GM21423 (cell line): Measurements from ENCODE around the gene CENPF.

ENCODE experiments used
- ATAC-seq: cut with Tn5 transposase; IDR thresholded peaks from one replicate; pipeline ENCODE4 v1.9.1; 2021; ENCODE audit warnings: mild to moderate bottlenecking, moderate library complexity; ENCODE audit not compliant: unreplicated experiment

The CENPF gene

GRCh38 chr1:214707306-214708087 is 104.5 kb downstream of the CENPF start:
- ATAC-seq = no peak

- ATAC-seq = no peak
Observed at GRCh38 chr1:214708321-214708955, 105.4 kb downstream of the CENPF start.

- ATAC-seq = no peak
Observed at GRCh38 chr1:214709241-214709640, 106.2 kb downstream of the CENPF start.

GRCh38 chr1:214712737-214713136 is 109.7 kb downstream of the CENPF start:
- ATAC-seq = no peak
